Keratinocyte (primary cell): ENCODE data around the gene LRRC47. TPM values are rescaled to one million over a fixed set of nuclear protein-coding genes. Genes with fewer than 3 reads are reported as not detected.

Experiments
- DNase-seq: peaks from one replicate; pipeline ENCODE4 v3.0.0-alpha.2; 2011; ENCODE audit warnings: low read depth, missing footprints, low spot score
- FAIRE-seq: peaks from 2 replicates; lab custom pipeline; 2011; peaks lifted over from hg19 to GRCh38; lab: Jason Lieb, UNC
- H2AFZ ChIP-seq: 2 replicates; pipeline ENCODE4 v1.6.0; 2012; ENCODE audit warnings: low read length, control low read depth, inconsistent platforms; ENCODE audit not compliant: control insufficient read depth
- H3K27ac ChIP-seq: 2 replicates; pipeline ENCODE4 v1.5.1; 2011; ENCODE audit warnings: low read length; ENCODE audit not compliant: control insufficient read depth, insufficient read depth
- H3K27me3 ChIP-seq: 3 replicates; pipeline ENCODE4 v1.6.0; 2011; ENCODE audit warnings: low read length; ENCODE audit not compliant: control insufficient read depth, insufficient read depth; ENCODE audit errors: extremely low read depth
- H3K36me3 ChIP-seq, 2 experiments: 2 replicates in 1 of 2; 3 replicates in 1 of 2; pipeline ENCODE4 v1.5.1; 2011; ENCODE audit warnings: low read length in 2 of 2, mild to moderate bottlenecking in 1 of 2; ENCODE audit not compliant: control insufficient read depth in 2 of 2, insufficient read depth in 2 of 2; ENCODE audit errors: extremely low read depth in 1 of 2
- H3K4me1 ChIP-seq: 3 replicates; pipeline ENCODE4 v1.5.1; 2011; ENCODE audit warnings: low read length; ENCODE audit not compliant: control insufficient read depth, insufficient read depth; ENCODE audit errors: extremely low read depth
- H3K4me2 ChIP-seq: 3 replicates; pipeline ENCODE4 v1.6.0; 2011; ENCODE audit warnings: low read depth, low read length; ENCODE audit not compliant: control insufficient read depth, insufficient read depth; ENCODE audit errors: extremely low read depth
- H3K4me3 ChIP-seq, 3 experiments: fragments of 200-600 bp in 1 of 3; sonication (generic) in 1 of 3; 2 replicates in 2 of 3; 3 replicates in 1 of 3; pipeline ENCODE4 v1.5.1; 2011 to 2016; ENCODE audit warnings: low read length in 3 of 3, mild to moderate bottlenecking in 3 of 3, control low read depth in 2 of 3, inconsistent platforms in 1 of 3, low read depth in 1 of 3, mixed read lengths in 1 of 3, mixed run types in 1 of 3, moderate library complexity in 1 of 3; ENCODE audit not compliant: control insufficient read depth in 2 of 3, insufficient read depth in 2 of 3; ENCODE audit errors: extremely low read depth in 1 of 3
- H3K79me2 ChIP-seq: 2 replicates; pipeline ENCODE4 v1.6.0; 2012; ENCODE audit warnings: low read length; ENCODE audit not compliant: control insufficient read depth, insufficient read depth
- H3K9ac ChIP-seq: 3 replicates; pipeline ENCODE4 v1.6.0; 2011; ENCODE audit warnings: low read length; ENCODE audit not compliant: control insufficient read depth, insufficient read depth; ENCODE audit errors: extremely low read depth
- H3K9me1 ChIP-seq: 3 replicates; pipeline ENCODE4 v1.6.0; 2011; ENCODE audit warnings: low read length; ENCODE audit not compliant: control insufficient read depth, insufficient read depth; ENCODE audit errors: extremely low read depth
- H3K9me3 ChIP-seq: 2 replicates; pipeline ENCODE4 v1.5.1; 2012; ENCODE audit warnings: low read depth, low read length; ENCODE audit not compliant: control insufficient read depth
- H4K20me1 ChIP-seq: 3 replicates; pipeline ENCODE4 v1.6.0; 2011; ENCODE audit warnings: low read length; ENCODE audit not compliant: control insufficient read depth, insufficient read depth; ENCODE audit errors: extremely low read depth
- EZH2 ChIP-seq: IDR thresholded peaks from one replicate; pipeline ENCODE4 v1.6.1; 2012; ENCODE audit warnings: inconsistent platforms, mild to moderate bottlenecking, low read length, moderate library complexity
- dilution Hi-C: fragments of 300-500 bp; cut with MboI; formaldehyde crosslinking; loops from one replicate; pipeline ENCODE4 v1.7.0; 2020; ENCODE audit warnings: low sequenced_read_pairs; ENCODE audit not compliant: extremely low pct_ligation_motif_present
- polyA plus RNA-seq, 5 experiments: library from polyadenylated mRNA; depleted of rRNA in 3 of 5; stranded (reverse) in 3 of 5; stranded (forward) in 1 of 5; unstranded in 1 of 5; fragments of >200 nt; gene quantifications; 1 replicate in 1 of 5; 2 replicates in 3 of 5; 3 replicates in 1 of 5; pipeline versions ENCODE4 v1.2.1 to v1.2.3, GENCODE V29; 2011 to 2012; ENCODE audit warnings: missing spikeins in 2 of 5, low read depth in 1 of 5, low replicate concordance in 1 of 5
- TF ChIP-seq, protein P1 (sequence below), 3 experiments: IDR thresholded peaks in 1 of 3; conservative IDR thresholded peaks in 1 of 3; optimal IDR thresholded peaks in 1 of 3; 2 replicates in 2 of 3; 3 replicates in 1 of 3; pipeline versions ENCODE3 to v1.5.1; 2011; ENCODE audit warnings: low read length in 3 of 3, mild to moderate bottlenecking in 3 of 3, moderate library complexity in 2 of 3, control low read depth in 1 of 3, inconsistent platforms in 1 of 3; ENCODE audit not compliant: insufficient read depth in 2 of 3; ENCODE audit errors: extremely low read depth in 1 of 3

The LRRC47 gene
- polyA plus RNA-seq, 1 donor (not counting 4 experiments of a cell fraction or from before 2014, with no cell fraction given) = 40.1 TPM

DNA sequence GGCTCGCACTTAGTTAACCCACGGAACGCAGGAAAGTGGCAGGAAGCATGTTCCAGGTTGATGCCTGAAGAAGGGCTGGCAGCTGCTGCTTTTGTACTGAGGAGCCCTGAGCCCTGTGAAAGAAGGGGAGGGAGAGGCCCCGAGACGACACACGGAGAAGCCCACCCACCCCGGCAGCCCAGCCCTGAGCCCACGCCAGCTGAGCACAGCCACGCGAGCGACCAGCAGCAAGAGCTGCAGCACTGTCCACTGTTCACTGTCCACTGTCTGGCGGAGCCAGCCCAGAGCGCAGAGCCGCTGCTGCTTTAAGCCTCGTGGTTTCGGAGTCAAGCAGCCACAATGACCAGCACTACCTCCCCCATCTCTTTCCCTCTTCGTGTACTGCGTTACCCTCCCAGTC is 5.3 kb downstream of the LRRC47 start:
- peaks cover 85% of the 10 kb centered on the region for H3K79me2 ChIP-seq
- H3K9me3 ChIP-seq = no peaks in the 10 kb centered on the region
- DNase-seq = no peak
- no peak overlapping the region for H3K9ac ChIP-seq
- H3K4me1 ChIP-seq = peaks cover 35% of the 10 kb centered on the region
- no peak overlapping the region for H3K27ac ChIP-seq
- peaks cover 8 to 18% of the 10 kb centered on the region in 2 experiments for H3K36me3 ChIP-seq
- no peak for FAIRE-seq
- H3K27me3 ChIP-seq = no peaks in the 10 kb centered on the region
- H3K4me2 ChIP-seq = no peak overlapping the region
- no peaks in the 10 kb centered on the region for H3K9me1 ChIP-seq
- H3K4me3 ChIP-seq = no peak overlapping the region
- dilution Hi-C loops = no loop called here
- H2AFZ ChIP-seq = no peak overlapping the region
- peaks cover 12% of the 10 kb centered on the region for H4K20me1 ChIP-seq
- TF ChIP-seq, protein P1, sequence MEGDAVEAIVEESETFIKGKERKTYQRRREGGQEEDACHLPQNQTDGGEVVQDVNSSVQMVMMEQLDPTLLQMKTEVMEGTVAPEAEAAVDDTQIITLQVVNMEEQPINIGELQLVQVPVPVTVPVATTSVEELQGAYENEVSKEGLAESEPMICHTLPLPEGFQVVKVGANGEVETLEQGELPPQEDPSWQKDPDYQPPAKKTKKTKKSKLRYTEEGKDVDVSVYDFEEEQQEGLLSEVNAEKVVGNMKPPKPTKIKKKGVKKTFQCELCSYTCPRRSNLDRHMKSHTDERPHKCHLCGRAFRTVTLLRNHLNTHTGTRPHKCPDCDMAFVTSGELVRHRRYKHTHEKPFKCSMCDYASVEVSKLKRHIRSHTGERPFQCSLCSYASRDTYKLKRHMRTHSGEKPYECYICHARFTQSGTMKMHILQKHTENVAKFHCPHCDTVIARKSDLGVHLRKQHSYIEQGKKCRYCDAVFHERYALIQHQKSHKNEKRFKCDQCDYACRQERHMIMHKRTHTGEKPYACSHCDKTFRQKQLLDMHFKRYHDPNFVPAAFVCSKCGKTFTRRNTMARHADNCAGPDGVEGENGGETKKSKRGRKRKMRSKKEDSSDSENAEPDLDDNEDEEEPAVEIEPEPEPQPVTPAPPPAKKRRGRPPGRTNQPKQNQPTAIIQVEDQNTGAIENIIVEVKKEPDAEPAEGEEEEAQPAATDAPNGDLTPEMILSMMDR (optimal IDR thresholded peaks at IDR 0.05 in 1 of 3, IDR thresholded peaks at IDR 0.05 in 1 of 3, conservative IDR thresholded peaks at IDR 0.05 in 1 of 3; ENCODE audit: extremely low read depth in 1 of 3, insufficient read depth in 2 of 3, low read length in 3 of 3) = no peak
- no peak for TF ChIP-seq EZH2

DNA sequence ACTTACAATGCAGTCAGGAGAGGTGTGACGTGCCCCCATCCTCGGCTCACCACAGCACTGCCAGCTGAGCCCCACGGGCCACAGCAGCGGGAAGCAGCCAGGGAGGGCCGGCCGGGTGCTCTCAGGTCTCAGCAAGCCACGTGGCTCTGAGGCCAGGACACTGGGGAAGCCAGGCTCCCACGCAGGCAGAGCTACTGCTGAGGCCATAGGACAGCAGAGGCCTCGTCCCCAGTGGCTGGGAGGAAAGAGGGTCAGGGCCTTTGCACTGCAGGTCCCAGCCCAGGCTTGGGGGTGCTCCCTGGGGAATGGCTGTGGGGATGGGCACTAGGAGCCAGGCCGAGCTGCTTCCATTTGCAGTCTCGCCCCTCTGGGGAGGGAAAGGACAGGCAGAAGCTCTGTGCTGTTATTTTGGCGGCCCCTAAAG is 5.8 kb downstream of the LRRC47 start:
- Histone ChIP-seq H3K4me1 (peaks cover 34% of the 10 kb centered on the region), H3K4me3 (no peak overlapping the region), H3K27ac (no peak overlapping the region), H4K20me1 (peaks cover 12% of the 10 kb centered on the region), H3K9me3 (no peaks in the 10 kb centered on the region), H3K4me2 (no peak overlapping the region), H3K9ac (no peak overlapping the region), H3K36me3 (peaks cover 8 to 18% of the 10 kb centered on the region in 2 experiments), H2AFZ (no peak overlapping the region), H3K27me3 (no peaks in the 10 kb centered on the region), H3K9me1 (no peaks in the 10 kb centered on the region), H3K79me2 (peaks cover 80% of the 10 kb centered on the region)
- dilution Hi-C loops = no loop called here
- no peak for FAIRE-seq
- no peak for DNase-seq
- TF ChIP-seq, protein P1 (optimal IDR thresholded peaks at IDR 0.05 in 1 of 3, IDR thresholded peaks at IDR 0.05 in 1 of 3, conservative IDR thresholded peaks at IDR 0.05 in 1 of 3; ENCODE audit: extremely low read depth in 1 of 3, insufficient read depth in 2 of 3, low read length in 3 of 3) = no peak
- TF ChIP-seq EZH2 = no peak
